ENCODE measurements around the gene SSC5D. TPM values are rescaled to one million over a fixed set of nuclear protein-coding genes. Genes with fewer than 3 reads are reported as not detected.

Gene SSC5D
- total RNA-seq, 1 donor from 2014 or later, result 7.7 TPM

GRCh38 chr19:55453511-55454260, 34.5 kb upstream of the SSC5D start:
- intact Hi-C loops (cut with DNase I), result no loop called here
- no peak for DNase-seq (ENCODE audit: low spot score)

- intact Hi-C loops (cut with DNase I), result no loop called here
- DNase-seq (ENCODE audit: low spot score), result no peak
Observed at GRCh38 chr19:55454787-55455243, 33.4 kb upstream of the SSC5D start.

GRCh38 chr19:55455576-55456235, 32.5 kb upstream of the SSC5D start:
- intact Hi-C loops (cut with DNase I), result no loop called here
- DNase-seq (ENCODE audit: low spot score), result no peak

GRCh38 chr19:55456347-55456746, 31.9 kb upstream of the SSC5D start:
- intact Hi-C loops (cut with DNase I), result no loop called here
- DNase-seq (ENCODE audit: low spot score), result no peak

- no peak for DNase-seq (ENCODE audit: low spot score)
- intact Hi-C loops (cut with DNase I), result no loop called here
Observed at GRCh38 chr19:55457683-55458457, 30.4 kb upstream of the SSC5D start.

- intact Hi-C loops (cut with DNase I), result no loop called here
- DNase-seq (ENCODE audit: low spot score), result no peak
Observed at GRCh38 chr19:55459551-55459949, 28.7 kb upstream of the SSC5D start.

GRCh38 chr19:55459950-55460657, 28.1 kb upstream of the SSC5D start:
- DNase-seq (ENCODE audit: low spot score), result no peak
- intact Hi-C loops (cut with DNase I), result loop anchor here (5.0 kb wide), 1 partner anchor 53 kb away; the partner anchor contains the start of gene UBE2S

GRCh38 chr19:55460670-55461258, 27.5 kb upstream of the SSC5D start:
- intact Hi-C loops (cut with DNase I), result loop anchor here (5.0 kb wide), 1 partner anchor 53 kb away; the partner anchor contains the start of gene UBE2S
- peak; percentile 89 for DNase-seq (ENCODE audit: low spot score)

- peak; percentile 100 for DNase-seq (ENCODE audit: low spot score)
- intact Hi-C loops (cut with DNase I), result loop anchor here (5.0 kb wide), 1 partner anchor 54 kb away; the partner anchor contains the start of gene UBE2S
Observed at GRCh38 chr19:55461259-55461973, 26.8 kb upstream of the SSC5D start, which contains the start of gene ISOC2. ISOC2 (minus strand) TSS chr19:55461642; CDS start chr19:55456486, 5,156 bp downstream.

- DNase-seq (ENCODE audit: low spot score), result no peak
- intact Hi-C loops (cut with DNase I), result loop anchor here (5.0 kb wide), 1 partner anchor 55 kb away; the partner anchor contains the start of gene UBE2S
Observed at GRCh38 chr19:55461974-55462626, 26.1 kb upstream of the SSC5D start.

GRCh38 chr19:55462722-55463121, 25.5 kb upstream of the SSC5D start:
- DNase-seq (ENCODE audit: low spot score), result no peak
- intact Hi-C loops (cut with DNase I), result loop anchor here (5.0 kb wide), 1 partner anchor 55 kb away; the partner anchor contains the start of gene UBE2S

- DNase-seq (ENCODE audit: low spot score), result no peak
Observed at GRCh38 chr19:55463583-55464031, 24.6 kb upstream of the SSC5D start.

GRCh38 chr19:55464039-55464661, 24.1 kb upstream of the SSC5D start:
- DNase-seq (ENCODE audit: low spot score), result no peak
- intact Hi-C loops (cut with DNase I), result loop anchor here (5.0 kb wide), 1 partner anchor 57 kb away; the partner anchor contains the start of gene UBE2S

More at GRCh38 chr19:55463583-55464031, 24.6 kb upstream of the SSC5D start:
- intact Hi-C loops (cut with DNase I), result loop anchor here (5.0 kb wide), 1 partner anchor 56 kb away; the partner anchor contains the start of gene UBE2S

GRCh38 chr19:55464662-55465054, 23.6 kb upstream of the SSC5D start, which contains the start of gene C19orf85:
C19orf85 (minus strand) TSS chr19:55464751; CDS start chr19:55464554, 197 bp downstream.
- intact Hi-C loops (cut with DNase I), result loop anchor here (5.0 kb wide), 1 partner anchor 57 kb away; the partner anchor contains the start of gene UBE2S
- DNase-seq (ENCODE audit: low spot score), result no peak

GRCh38 chr19:55465460-55466240, 22.6 kb upstream of the SSC5D start:
- no peak for DNase-seq (ENCODE audit: low spot score)
- intact Hi-C loops (cut with DNase I), result no loop called here

GRCh38 chr19:55466241-55466614, 22.0 kb upstream of the SSC5D start:
- DNase-seq (ENCODE audit: low spot score), result no peak
- intact Hi-C loops (cut with DNase I), result no loop called here
